HG03432 (cell line): ENCODE measurements around the gene DPP3.
A peak's percentile ranks its signal among the peaks of the same experiment; 100 is the strongest.
"Not testable (repeated sequence)": the region's sequence is repeated elsewhere in the genome, so short reads cannot be mapped to it uniquely, and the experiment has no call there.

ENCODE experiments used
- ATAC-seq: cut with Tn5 transposase; IDR thresholded peaks from one replicate; pipeline ENCODE4 v1.9.1; 2021; ENCODE audit warnings: mild to moderate bottlenecking, moderate library complexity; ENCODE audit not compliant: unreplicated experiment

DPP3 gene

GRCh38 chr11:66530927-66531709 is 50.9 kb downstream of the DPP3 start:
- ATAC-seq, result no peak

GRCh38 chr11:66531841-66532240 is 51.6 kb downstream of the DPP3 start:
- no peak for ATAC-seq

- ATAC-seq, result no peak
Measured at GRCh38 chr11:66532784-66533183, 52.5 kb downstream of the DPP3 start.

GRCh38 chr11:66539170-66539869 is 59.1 kb downstream of the DPP3 start:
- ATAC-seq, result no peak

GRCh38 chr11:66539870-66540213 is 59.6 kb downstream of the DPP3 start:
- ATAC-seq, result no peak

GRCh38 chr11:66540598-66540997 is 60.4 kb downstream of the DPP3 start:
- not testable (repeated sequence) for ATAC-seq

- ATAC-seq, result no peak
Measured at GRCh38 chr11:66541892-66542291, 61.7 kb downstream of the DPP3 start.

- no peak for ATAC-seq
Measured at GRCh38 chr11:66542362-66542761, 62.1 kb downstream of the DPP3 start.

GRCh38 chr11:66543263-66544107 is 63.3 kb downstream of the DPP3 start:
- no peak for ATAC-seq

GRCh38 chr11:66544952-66545351 is 64.7 kb downstream of the DPP3 start:
- ATAC-seq, result not testable (repeated sequence)

GRCh38 chr11:66545701-66546367 is 65.6 kb downstream of the DPP3 start, which contains the start of gene ZDHHC24:
Gene ZDHHC24, minus strand, starts transcription at chr11:66546048. Its CDS starts 45 bp downstream, at chr11:66546003.
- peak; percentile 85 for ATAC-seq

GRCh38 chr11:66546368-66546965 is 66.2 kb downstream of the DPP3 start, which contains the start of gene ACTN3:
Gene ACTN3, plus strand, starts transcription at chr11:66546903. Its CDS starts 35 bp downstream, at chr11:66546938.
- no peak for ATAC-seq

- ATAC-seq, result no peak
Measured at GRCh38 chr11:66546966-66547661, 66.9 kb downstream of the DPP3 start.

GRCh38 chr11:66547662-66548009 is 67.4 kb downstream of the DPP3 start:
- ATAC-seq, result no peak

GRCh38 chr11:66548041-66548440 is 67.8 kb downstream of the DPP3 start:
- ATAC-seq, result no peak

- ATAC-seq, result no peak
Measured at GRCh38 chr11:66548774-66549630, 68.8 kb downstream of the DPP3 start.

GRCh38 chr11:66549696-66550095 is 69.5 kb downstream of the DPP3 start:
- no peak for ATAC-seq

- ATAC-seq, result no peak
Measured at GRCh38 chr11:66550887-66551286, 70.7 kb downstream of the DPP3 start.

- ATAC-seq, result no peak
Measured at GRCh38 chr11:66554602-66555001, 74.4 kb downstream of the DPP3 start.
